ENCODE measurements around the gene IFT88. TPM values are rescaled to one million over a fixed set of nuclear protein-coding genes. Genes with fewer than 3 reads are reported as not detected.
A peak's percentile ranks its signal among the peaks of the same experiment; 100 is the strongest.

Gene IFT88
- total and polyA plus RNA-seq, 2 of the 8 experiments (the other 6 are each of a cell fraction or from before 2014, with no cell fraction given), result 1.7 to 5.8 TPM

DNA sequence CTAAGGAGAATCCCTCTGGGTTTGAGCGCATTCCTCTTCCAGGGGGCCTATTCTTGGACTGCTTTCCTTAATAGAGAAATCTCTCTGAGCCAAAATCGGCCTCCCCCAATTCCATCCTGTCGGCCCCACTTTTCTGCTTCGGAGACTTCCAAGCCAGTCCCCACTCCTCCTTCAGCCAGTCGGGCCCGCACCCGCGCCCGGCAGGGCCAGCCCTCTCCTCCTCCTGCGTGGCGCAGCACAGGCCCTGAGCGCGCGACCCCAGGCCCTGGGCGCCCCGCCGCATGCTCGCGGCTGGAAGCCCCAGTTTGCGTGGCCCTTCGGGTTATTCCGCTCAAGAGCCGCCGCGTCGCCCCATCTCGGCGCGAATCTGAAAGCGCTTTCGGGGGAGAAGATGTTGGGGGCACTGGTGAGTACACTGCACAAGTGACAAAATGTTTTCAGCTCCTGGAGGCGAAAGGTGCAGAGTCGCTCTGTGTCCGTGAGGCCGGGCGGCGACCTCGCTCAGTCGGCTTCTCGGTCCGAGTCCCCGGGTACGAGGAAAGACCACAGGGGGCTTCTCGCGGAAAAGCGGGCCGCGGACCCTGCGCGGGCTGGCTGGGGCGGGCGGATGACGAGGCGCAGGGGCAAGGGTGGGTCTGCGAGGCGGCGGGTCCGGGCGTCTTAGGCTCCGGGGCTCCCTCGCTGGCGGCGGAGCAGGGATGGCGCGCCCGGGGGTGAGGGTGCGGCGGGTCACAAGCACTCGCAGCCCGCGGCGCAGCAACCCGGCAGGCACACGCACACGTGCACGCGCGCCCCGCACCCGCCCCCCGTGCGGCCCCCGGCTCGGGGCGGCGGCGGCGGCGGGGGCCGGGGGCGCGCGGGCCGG lies 136.2 kb downstream of the IFT88 start, which contains the start of gene IL17D:
Gene IL17D, plus strand, starts transcription at position 785 of the 865 bp plus-strand sequence. CDS start 303 bp downstream, outside the sequence.
- H3K23me2 ChIP-seq (ENCODE audit: low read depth, low read length), result peaks cover 9% of the 10 kb centered on the region
- WGBS, 2 experiments (ENCODE audit: extremely low coverage in 1 of 2, insufficient coverage in 1 of 2, insufficient read length in 1 of 2, insufficient replicate concordance in 2 of 2, low coverage in 1 of 2, low lambda C conversion rate in 2 of 2, missing lambda C conversion rate in 1 of 2), result 5% methylated on average over 48 of the region's 94 CpGs; no CpG with 5 or more reads in 1 of the 2 experiments
- no peaks in the 10 kb centered on the region for H3K36me3 ChIP-seq (ENCODE audit: control insufficient read depth in 2 of 4, insufficient read depth in 4 of 4, low read length in 3 of 4)
- no peaks in the 10 kb centered on the region for H3K79me1 ChIP-seq (ENCODE audit: low read depth, low read length)
- no peak within 1 kb of the TSS for H2AK5ac ChIP-seq (ENCODE audit: low read depth, low read length)
- peak in 1 of 2 experiments; percentile 65 for DNase-seq (ENCODE audit: low read depth in 1 of 2, low spot score in 2 of 2)
- peak within 1 kb of the TSS; percentile 42; the same call in 1 of the 2 replicates for H4K8ac ChIP-seq (ENCODE audit: extremely low read depth, insufficient read depth, low read length)
- ChIA-PET POLR2A (ENCODE audit: partially characterized antibody) (interaction anchor here (1.0 to 1.3 kb wide), 2 partner anchors 19 to 179 kb away, joined by 3 to 4 read pairs; no protein-coding TSS in a partner anchor), CTCF (ENCODE audit: partially characterized antibody) (interaction anchor here (0.5 to 3.1 kb wide), 4 partner anchors 13 to 43 kb away, joined by 3 to 8 read pairs (median 3); no protein-coding TSS in a partner anchor)
- peak within 1 kb of the TSS; percentile 81 for H3K18ac ChIP-seq (ENCODE audit: extremely low read depth, low read length)
- peak within 1 kb of the TSS; percentile 48; the same call in 1 of the 2 replicates for H2AFZ ChIP-seq (ENCODE audit: low read length)
- no peak within 1 kb of the TSS for H4K91ac ChIP-seq (replicated peaks; ENCODE audit: insufficient read length, low read length)
- no peak within 1 kb of the TSS for H3K56ac ChIP-seq (replicated peaks; ENCODE audit: insufficient read length, low read depth, low read length)
- H4K5ac ChIP-seq (ENCODE audit: insufficient read length, low read depth, low read length), result no peak within 1 kb of the TSS
- no peak for FAIRE-seq
- peaks cover 5 to 25% (median 20%) of the 10 kb centered on the region in 4 experiments for H3K27me3 ChIP-seq (replicated peaks in 1 of 4; ENCODE audit: control insufficient read depth in 3 of 4, extremely low read depth in 1 of 4, insufficient read depth in 3 of 4, low read length in 3 of 4)
- peak within 1 kb of the TSS; percentile 65 to 91 for H3K4me2 ChIP-seq (ENCODE audit: insufficient read depth in 1 of 2, low read depth in 2 of 2, low read length in 2 of 2)
- H4K20me1 ChIP-seq (replicated peaks in 1 of 2; ENCODE audit: control insufficient read depth in 1 of 2, insufficient read depth in 2 of 2, low read length in 2 of 2), result peaks cover 0 to 1% of the 10 kb centered on the region in 2 experiments
- no peak within 1 kb of the TSS for H2BK5ac ChIP-seq (ENCODE audit: low read depth, low read length)
- H2BK12ac ChIP-seq (ENCODE audit: low read depth, low read length), result no peak within 1 kb of the TSS
- no peak within 1 kb of the TSS for H2BK20ac ChIP-seq (ENCODE audit: low read length)
- no peak within 1 kb of the TSS for H3K27ac ChIP-seq (ENCODE audit: low read depth, low read length)
- H3K14ac ChIP-seq (ENCODE audit: insufficient read length), result no peak within 1 kb of the TSS
- peak within 1 kb of the TSS in 3 of 4 experiments; percentile 42 to 81 (median 46); a peak in 5 of 7 replicates for H3K9ac ChIP-seq (replicated peaks in 1 of 4; ENCODE audit: extremely low read depth in 1 of 4, low read depth in 3 of 4, low read length in 3 of 4)
- no peak within 1 kb of the TSS for H3K23ac ChIP-seq (ENCODE audit: insufficient read length)
- H3K9me3 ChIP-seq (ENCODE audit: insufficient read depth in 2 of 2, low read depth in 1 of 2, low read length in 1 of 2), result no peaks in the 10 kb centered on the region
- no peak within 1 kb of the TSS for H3K4ac ChIP-seq (replicated peaks; ENCODE audit: insufficient read length, low read depth, low read length)
- peaks cover 0 to 6% (median under 1%) of the 10 kb centered on the region in 4 experiments; a peak in 5 of 7 replicates for H3K4me1 ChIP-seq (replicated peaks in 1 of 4; ENCODE audit: control insufficient read depth in 3 of 4, insufficient read depth in 4 of 4, low read length in 3 of 4)
- peak within 1 kb of the TSS; percentile 58 to 77 (median 62) for H3K4me3 ChIP-seq (ENCODE audit: extremely low read depth in 1 of 4, insufficient read depth in 2 of 4, low read depth in 3 of 4, low read length in 4 of 4)
- H2BK15ac ChIP-seq (ENCODE audit: low read length), result peak within 1 kb of the TSS; percentile 40; the same call in 1 of the 2 replicates
- no peak within 1 kb of the TSS for H2BK120ac ChIP-seq (replicated peaks; ENCODE audit: low read depth, low read length)
- no peaks in the 10 kb centered on the region for H3K79me2 ChIP-seq (ENCODE audit: control insufficient read depth in 1 of 2, insufficient read depth in 2 of 2, low read length in 2 of 2)
- TF ChIP-seq SP4 (IDR thresholded peaks at IDR 0.05; ENCODE audit: low read length), result no peak
- TF ChIP-seq BCL11A (IDR thresholded peaks at IDR 0.05; ENCODE audit: low read depth in 2 of 2, low read length in 2 of 2), result no peak
- TF ChIP-seq KDM4A (IDR thresholded peaks at IDR 0.05; ENCODE audit: low read depth, low read length, severe bottlenecking), result peak; percentile 87
- peak; percentile 59 for TF ChIP-seq RNF2 (IDR thresholded peaks at IDR 0.05; ENCODE audit: borderline replicate concordance, low read depth, low read length, missing control alignments, poor library complexity, severe bottlenecking)
- no peak for TF ChIP-seq SRF (IDR thresholded peaks at IDR 0.05; ENCODE audit: low read depth, low read length)
- TF ChIP-seq, protein P1, sequence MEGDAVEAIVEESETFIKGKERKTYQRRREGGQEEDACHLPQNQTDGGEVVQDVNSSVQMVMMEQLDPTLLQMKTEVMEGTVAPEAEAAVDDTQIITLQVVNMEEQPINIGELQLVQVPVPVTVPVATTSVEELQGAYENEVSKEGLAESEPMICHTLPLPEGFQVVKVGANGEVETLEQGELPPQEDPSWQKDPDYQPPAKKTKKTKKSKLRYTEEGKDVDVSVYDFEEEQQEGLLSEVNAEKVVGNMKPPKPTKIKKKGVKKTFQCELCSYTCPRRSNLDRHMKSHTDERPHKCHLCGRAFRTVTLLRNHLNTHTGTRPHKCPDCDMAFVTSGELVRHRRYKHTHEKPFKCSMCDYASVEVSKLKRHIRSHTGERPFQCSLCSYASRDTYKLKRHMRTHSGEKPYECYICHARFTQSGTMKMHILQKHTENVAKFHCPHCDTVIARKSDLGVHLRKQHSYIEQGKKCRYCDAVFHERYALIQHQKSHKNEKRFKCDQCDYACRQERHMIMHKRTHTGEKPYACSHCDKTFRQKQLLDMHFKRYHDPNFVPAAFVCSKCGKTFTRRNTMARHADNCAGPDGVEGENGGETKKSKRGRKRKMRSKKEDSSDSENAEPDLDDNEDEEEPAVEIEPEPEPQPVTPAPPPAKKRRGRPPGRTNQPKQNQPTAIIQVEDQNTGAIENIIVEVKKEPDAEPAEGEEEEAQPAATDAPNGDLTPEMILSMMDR (IDR thresholded peaks at IDR 0.05; ENCODE audit: control extremely low read depth in 1 of 3, insufficient read depth in 1 of 3, low read depth in 1 of 3, low read length in 3 of 3), result no peak
- no peak for TF ChIP-seq SIN3A (conservative IDR thresholded peaks at IDR 0.05 in 1 of 2, IDR thresholded peaks at IDR 0.05 in 1 of 2; ENCODE audit: low read depth in 1 of 2, low read length in 2 of 2)

All from H1 (cell line).